ENCODE measurements around the gene TMEM132D.

TMEM132D gene

GRCh38 chr12:129351481-129351880 is 552.3 kb downstream of the TMEM132D start:
- DNase-seq (ENCODE audit: low read depth in 2 of 2), result no peak
- TF ChIP-seq CTCF (IDR thresholded peaks at IDR 0.05; ENCODE audit: low read depth, low read length), result no peak
- H3K4me3 ChIP-seq (replicated peaks in 1 of 2; ENCODE audit: low read depth in 2 of 2, low read length in 2 of 2), result no peak overlapping the region

- TF ChIP-seq CTCF (IDR thresholded peaks at IDR 0.05; ENCODE audit: low read depth, low read length), result no peak
- H3K4me3 ChIP-seq (replicated peaks in 1 of 2; ENCODE audit: low read depth in 2 of 2, low read length in 2 of 2), result no peak overlapping the region
- DNase-seq (ENCODE audit: low read depth in 2 of 2), result no peak
Measured at GRCh38 chr12:129339336-129339735, 564.5 kb downstream of the TMEM132D start.

GRCh38 chr12:129337413-129337812 is 566.4 kb downstream of the TMEM132D start:
- DNase-seq (ENCODE audit: low read depth in 2 of 2), result no peak
- no peak overlapping the region for H3K4me3 ChIP-seq (replicated peaks in 1 of 2; ENCODE audit: low read depth in 2 of 2, low read length in 2 of 2)
- no peak for TF ChIP-seq CTCF (IDR thresholded peaks at IDR 0.05; ENCODE audit: low read depth, low read length)

- TF ChIP-seq CTCF (IDR thresholded peaks at IDR 0.05; ENCODE audit: low read depth, low read length), result no peak
- H3K4me3 ChIP-seq (replicated peaks in 1 of 2; ENCODE audit: low read depth in 2 of 2, low read length in 2 of 2), result no peak overlapping the region
- no peak for DNase-seq (ENCODE audit: low read depth in 2 of 2)
Measured at GRCh38 chr12:129335773-129336172, 568.1 kb downstream of the TMEM132D start.

GRCh38 chr12:129332286-129332685 is 571.5 kb downstream of the TMEM132D start:
- no peak for TF ChIP-seq CTCF (IDR thresholded peaks at IDR 0.05; ENCODE audit: low read depth, low read length)
- DNase-seq (ENCODE audit: low read depth in 2 of 2), result no peak
- no peak overlapping the region for H3K4me3 ChIP-seq (replicated peaks in 1 of 2; ENCODE audit: low read depth in 2 of 2, low read length in 2 of 2)

- TF ChIP-seq CTCF (IDR thresholded peaks at IDR 0.05; ENCODE audit: low read depth, low read length), result no peak
- no peak for DNase-seq (ENCODE audit: low read depth in 2 of 2)
- no peak overlapping the region for H3K4me3 ChIP-seq (replicated peaks in 1 of 2; ENCODE audit: low read depth in 2 of 2, low read length in 2 of 2)
Measured at GRCh38 chr12:129331356-129332085, 572.3 kb downstream of the TMEM132D start.

GRCh38 chr12:129328235-129328634 is 575.6 kb downstream of the TMEM132D start:
- no peak for DNase-seq (ENCODE audit: low read depth in 2 of 2)
- H3K4me3 ChIP-seq (replicated peaks in 1 of 2; ENCODE audit: low read depth in 2 of 2, low read length in 2 of 2), result no peak overlapping the region
- TF ChIP-seq CTCF (IDR thresholded peaks at IDR 0.05; ENCODE audit: low read depth, low read length), result no peak
